ENCODE data around the gene SPG11.
A peak's percentile ranks its signal among the peaks of the same experiment; 100 is the strongest.

SPG11 gene

GRCh38 chr15:44593042-44593736 lies 70.3 kb downstream of the SPG11 start:
- DNase-seq = peak; percentile 28
- H3K27ac ChIP-seq (ENCODE audit: low read length) = peak overlapping the region; percentile 23; the same call in 1 of the 2 replicates
- no peaks in the 10 kb centered on the region for H3K36me3 ChIP-seq (replicated peaks; ENCODE audit: insufficient read depth, low read length)

GRCh38 chr15:44591326-44591725 lies 72.1 kb downstream of the SPG11 start:
- no peaks in the 10 kb centered on the region for H3K36me3 ChIP-seq (replicated peaks; ENCODE audit: insufficient read depth, low read length)
- no peak overlapping the region for H3K9ac ChIP-seq (ENCODE audit: low read length)
- no peak overlapping the region for H2AFZ ChIP-seq (ENCODE audit: low read length)
- no peak overlapping the region for H3K27ac ChIP-seq (ENCODE audit: low read length)
- H3K4me3 ChIP-seq (ENCODE audit: low read length) = no peak overlapping the region
- H3F3A ChIP-seq (ENCODE audit: insufficient read depth, low read length) = peaks cover 13% of the 10 kb centered on the region
- H3K79me2 ChIP-seq (ENCODE audit: low read length) = no peaks in the 10 kb centered on the region
- peaks cover 14% of the 10 kb centered on the region for H3K4me1 ChIP-seq (ENCODE audit: low read length)
- H3K4me2 ChIP-seq (ENCODE audit: low read depth, low read length) = no peak overlapping the region
- H3K9me3 ChIP-seq (replicated peaks; ENCODE audit: insufficient read depth, low read length) = no peaks in the 10 kb centered on the region
- no peaks in the 10 kb centered on the region for H3K9me2 ChIP-seq (replicated peaks; ENCODE audit: insufficient read depth, low read length)
- no peak for DNase-seq
- H3K27me3 ChIP-seq (replicated peaks; ENCODE audit: insufficient read depth, low read length) = no peaks in the 10 kb centered on the region
- no peaks in the 10 kb centered on the region for H4K20me1 ChIP-seq (ENCODE audit: insufficient read depth, low read length)
- TF ChIP-seq, protein P1, sequence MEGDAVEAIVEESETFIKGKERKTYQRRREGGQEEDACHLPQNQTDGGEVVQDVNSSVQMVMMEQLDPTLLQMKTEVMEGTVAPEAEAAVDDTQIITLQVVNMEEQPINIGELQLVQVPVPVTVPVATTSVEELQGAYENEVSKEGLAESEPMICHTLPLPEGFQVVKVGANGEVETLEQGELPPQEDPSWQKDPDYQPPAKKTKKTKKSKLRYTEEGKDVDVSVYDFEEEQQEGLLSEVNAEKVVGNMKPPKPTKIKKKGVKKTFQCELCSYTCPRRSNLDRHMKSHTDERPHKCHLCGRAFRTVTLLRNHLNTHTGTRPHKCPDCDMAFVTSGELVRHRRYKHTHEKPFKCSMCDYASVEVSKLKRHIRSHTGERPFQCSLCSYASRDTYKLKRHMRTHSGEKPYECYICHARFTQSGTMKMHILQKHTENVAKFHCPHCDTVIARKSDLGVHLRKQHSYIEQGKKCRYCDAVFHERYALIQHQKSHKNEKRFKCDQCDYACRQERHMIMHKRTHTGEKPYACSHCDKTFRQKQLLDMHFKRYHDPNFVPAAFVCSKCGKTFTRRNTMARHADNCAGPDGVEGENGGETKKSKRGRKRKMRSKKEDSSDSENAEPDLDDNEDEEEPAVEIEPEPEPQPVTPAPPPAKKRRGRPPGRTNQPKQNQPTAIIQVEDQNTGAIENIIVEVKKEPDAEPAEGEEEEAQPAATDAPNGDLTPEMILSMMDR (IDR thresholded peaks at IDR 0.05; ENCODE audit: low read length) = no peak
- TF ChIP-seq EZH2 (optimal IDR thresholded peaks at IDR 0.05; ENCODE audit: low read depth, low read length) (no peak), EZH2phosphoT487 (IDR thresholded peaks at IDR 0.05; ENCODE audit: low read length) (no peak)

More at GRCh38 chr15:44593042-44593736, 70.3 kb downstream of the SPG11 start:
- Histone ChIP-seq H3K4me1 (ENCODE audit: low read length) (peaks cover 24% of the 10 kb centered on the region), H3K9ac (ENCODE audit: low read length) (no peak overlapping the region), H2AFZ (ENCODE audit: low read length) (no peak overlapping the region), H3K9me3 (replicated peaks; ENCODE audit: insufficient read depth, low read length) (no peaks in the 10 kb centered on the region), H3K4me2 (ENCODE audit: low read depth, low read length) (no peak overlapping the region), H3K4me3 (ENCODE audit: low read length) (no peak overlapping the region), H3K27me3 (replicated peaks; ENCODE audit: insufficient read depth, low read length) (no peaks in the 10 kb centered on the region), H3K9me2 (replicated peaks; ENCODE audit: insufficient read depth, low read length) (no peaks in the 10 kb centered on the region), H3F3A (ENCODE audit: insufficient read depth, low read length) (peaks cover 18% of the 10 kb centered on the region), H3K79me2 (ENCODE audit: low read length) (no peaks in the 10 kb centered on the region), H4K20me1 (ENCODE audit: insufficient read depth, low read length) (no peaks in the 10 kb centered on the region)
- TF ChIP-seq EZH2 (optimal IDR thresholded peaks at IDR 0.05; ENCODE audit: low read depth, low read length) (no peak), EZH2phosphoT487 (IDR thresholded peaks at IDR 0.05; ENCODE audit: low read length) (no peak)
- TF ChIP-seq, protein P1 (IDR thresholded peaks at IDR 0.05; ENCODE audit: low read length) = peak; percentile 28

- TF ChIP-seq, protein P1 (IDR thresholded peaks at IDR 0.05; ENCODE audit: low read length) = no peak
- H3K4me3 ChIP-seq (ENCODE audit: low read length) = no peak overlapping the region
- H3K9me2 ChIP-seq (replicated peaks; ENCODE audit: insufficient read depth, low read length) = no peaks in the 10 kb centered on the region
- no peaks in the 10 kb centered on the region for H3K79me2 ChIP-seq (ENCODE audit: low read length)
- H2AFZ ChIP-seq (ENCODE audit: low read length) = no peak overlapping the region
- DNase-seq = no peak
- no peak overlapping the region for H3K27ac ChIP-seq (ENCODE audit: low read length)
- no peaks in the 10 kb centered on the region for H3K27me3 ChIP-seq (replicated peaks; ENCODE audit: insufficient read depth, low read length)
- H3K9me3 ChIP-seq (replicated peaks; ENCODE audit: insufficient read depth, low read length) = no peaks in the 10 kb centered on the region
- no peaks in the 10 kb centered on the region for H3F3A ChIP-seq (ENCODE audit: insufficient read depth, low read length)
- H3K4me1 ChIP-seq (ENCODE audit: low read length) = no peaks in the 10 kb centered on the region
- no peaks in the 10 kb centered on the region for H4K20me1 ChIP-seq (ENCODE audit: insufficient read depth, low read length)
- no peaks in the 10 kb centered on the region; the same call in 1 of the 2 replicates for H3K36me3 ChIP-seq (replicated peaks; ENCODE audit: insufficient read depth, low read length)
- H3K9ac ChIP-seq (ENCODE audit: low read length) = no peak overlapping the region
- H3K4me2 ChIP-seq (ENCODE audit: low read depth, low read length) = no peak overlapping the region
Observed at GRCh38 chr15:44588541-44588940, 74.9 kb downstream of the SPG11 start.

All from MM.1S (cell line).